Measurements from ENCODE around the gene ECHDC3. TPM values are rescaled to one million over a fixed set of nuclear protein-coding genes. Genes with fewer than 3 reads are reported as not detected.
A peak's percentile ranks its signal among the peaks of the same experiment; 100 is the strongest.
"Not testable (repeated sequence)": the region's sequence is repeated elsewhere in the genome, so short reads cannot be mapped to it uniquely, and the experiment has no call there.

ECHDC3 gene
- total RNA-seq, 1 donor from 2014 or later = 2.1 TPM

- DNase-seq (ENCODE audit: low spot score) = no peak
- Histone ChIP-seq H3K36me3 (no peaks in the 10 kb centered on the region), H3K79me2 (ENCODE audit: low read depth) (no peaks in the 10 kb centered on the region), H4K20me1 (ENCODE audit: low read depth) (no peaks in the 10 kb centered on the region), H3K4me3 (no peak overlapping the region), H2AFZ (replicated peaks) (no peak overlapping the region), H3K4me2 (no peak overlapping the region), H3K9ac (no peak overlapping the region), H3K4me1 (peaks cover 9% of the 10 kb centered on the region), H3K9me3 (ENCODE audit: low read depth) (no peaks in the 10 kb centered on the region), H3F3A (ENCODE audit: low read depth) (no peaks in the 10 kb centered on the region), H3K27me3 (no peaks in the 10 kb centered on the region), H3K27ac (no peak overlapping the region)
- TF ChIP-seq EZH2phosphoT487 (IDR thresholded peaks at IDR 0.05) (no peak), EZH2 (IDR thresholded peaks at IDR 0.05) (no peak), CTCF (IDR thresholded peaks at IDR 0.05) (no peak)
- H3K27me3 Mint-ChIP-seq (ENCODE audit: insufficient read depth, low read depth) = peaks cover 13% of the 10 kb centered on the region
- H3K36me3 Mint-ChIP-seq = no peaks in the 10 kb centered on the region
- no peak overlapping the region for H3K4me3 Mint-ChIP-seq
- peaks cover 6% of the 10 kb centered on the region for H3K9me3 Mint-ChIP-seq
- H3K27ac Mint-ChIP-seq = no peak overlapping the region
- H3K4me1 Mint-ChIP-seq = peaks cover 27% of the 10 kb centered on the region
Observed at GRCh38 chr10:11707624-11708350, 34.4 kb upstream of the ECHDC3 start.

GRCh38 chr10:11708801-11709200 is 33.4 kb upstream of the ECHDC3 start:
- not testable (repeated sequence) for H3K79me2 ChIP-seq (ENCODE audit: low read depth); H3K4me1 ChIP-seq; H3K27ac ChIP-seq; H3K4me2 ChIP-seq; H3K9me3 ChIP-seq (ENCODE audit: low read depth); H3K9me3 Mint-ChIP-seq; H2AFZ ChIP-seq (replicated peaks); H4K20me1 ChIP-seq (ENCODE audit: low read depth); H3K4me3 Mint-ChIP-seq; H3K4me3 ChIP-seq; H3K9ac ChIP-seq; H3K27me3 ChIP-seq; H3K36me3 Mint-ChIP-seq; H3K27ac Mint-ChIP-seq; H3F3A ChIP-seq (ENCODE audit: low read depth); H3K36me3 ChIP-seq; DNase-seq (ENCODE audit: low spot score)
- Mint-ChIP-seq H3K4me1 (peaks cover 37% of the 10 kb centered on the region), H3K27me3 (ENCODE audit: insufficient read depth, low read depth) (peaks cover 13% of the 10 kb centered on the region)

GRCh38 chr10:11712744-11713143 is 29.4 kb upstream of the ECHDC3 start:
- H3F3A ChIP-seq (ENCODE audit: low read depth) = no peaks in the 10 kb centered on the region
- H2AFZ ChIP-seq (replicated peaks) = no peak overlapping the region
- no peaks in the 10 kb centered on the region for H4K20me1 ChIP-seq (ENCODE audit: low read depth)
- DNase-seq (ENCODE audit: low spot score) = no peak
- H3K4me1 ChIP-seq = no peaks in the 10 kb centered on the region
- no peaks in the 10 kb centered on the region for H3K79me2 ChIP-seq (ENCODE audit: low read depth)
- Mint-ChIP-seq H3K4me3 (peak overlapping the region; percentile 39), H3K36me3 (no peaks in the 10 kb centered on the region), H3K4me1 (peaks cover 33% of the 10 kb centered on the region), H3K27ac (peak overlapping the region; percentile 90), H3K27me3 (ENCODE audit: insufficient read depth, low read depth) (peaks cover 12% of the 10 kb centered on the region), H3K9me3 (peaks cover 11% of the 10 kb centered on the region)
- no peak overlapping the region for H3K27ac ChIP-seq
- H3K27me3 ChIP-seq = no peaks in the 10 kb centered on the region
- no peaks in the 10 kb centered on the region for H3K36me3 ChIP-seq
- no peak overlapping the region for H3K4me3 ChIP-seq
- H3K4me2 ChIP-seq = no peak overlapping the region
- TF ChIP-seq CTCF (IDR thresholded peaks at IDR 0.05) (no peak), EZH2phosphoT487 (IDR thresholded peaks at IDR 0.05) (no peak), EZH2 (IDR thresholded peaks at IDR 0.05) (no peak)
- H3K9ac ChIP-seq = no peak overlapping the region
- H3K9me3 ChIP-seq (ENCODE audit: low read depth) = no peaks in the 10 kb centered on the region

- no peak for TF ChIP-seq EZH2 (IDR thresholded peaks at IDR 0.05)
- TF ChIP-seq CTCF (IDR thresholded peaks at IDR 0.05) = no peak
- no peak for TF ChIP-seq EZH2phosphoT487 (IDR thresholded peaks at IDR 0.05)
- H3K4me1 Mint-ChIP-seq = peaks cover 28% of the 10 kb centered on the region
- H3K9ac ChIP-seq = no peak overlapping the region
- no peaks in the 10 kb centered on the region for H3K4me1 ChIP-seq
- H3K4me3 Mint-ChIP-seq = no peak overlapping the region
- no peak overlapping the region for H3K4me3 ChIP-seq
- H3K27me3 Mint-ChIP-seq (ENCODE audit: insufficient read depth, low read depth) = peaks cover 10% of the 10 kb centered on the region
- H3K27ac Mint-ChIP-seq = peak overlapping the region; percentile 90
- peaks cover 13% of the 10 kb centered on the region for H3K9me3 Mint-ChIP-seq
- no peaks in the 10 kb centered on the region for H3K36me3 ChIP-seq
- no peak overlapping the region for H3K4me2 ChIP-seq
- H3K27ac ChIP-seq = no peak overlapping the region
- no peaks in the 10 kb centered on the region for H3K36me3 Mint-ChIP-seq
- peak overlapping the region; percentile 52 for H2AFZ ChIP-seq (replicated peaks)
- no peaks in the 10 kb centered on the region for H3K79me2 ChIP-seq (ENCODE audit: low read depth)
- no peak for DNase-seq (ENCODE audit: low spot score)
- no peaks in the 10 kb centered on the region for H3K27me3 ChIP-seq
- no peaks in the 10 kb centered on the region for H4K20me1 ChIP-seq (ENCODE audit: low read depth)
- H3K9me3 ChIP-seq (ENCODE audit: low read depth) = no peaks in the 10 kb centered on the region
- H3F3A ChIP-seq (ENCODE audit: low read depth) = no peaks in the 10 kb centered on the region
Observed at GRCh38 chr10:11713186-11713743, 28.9 kb upstream of the ECHDC3 start.

Measured in neural progenitor cell (in vitro differentiated cells).